HG02852 (cell line): ENCODE results near the gene IFNK.
A peak's percentile ranks its signal among the peaks of the same experiment; 100 is the strongest.
"Not testable (repeated sequence)": the region's sequence is repeated elsewhere in the genome, so short reads cannot be mapped to it uniquely, and the experiment has no call there.

Experiments used
- ATAC-seq: cut with Tn5 transposase; IDR thresholded peaks from one replicate; pipeline ENCODE4 v1.9.1; 2021; ENCODE audit warnings: mild to moderate bottlenecking, moderate library complexity; ENCODE audit not compliant: unreplicated experiment

IFNK gene, protein sequence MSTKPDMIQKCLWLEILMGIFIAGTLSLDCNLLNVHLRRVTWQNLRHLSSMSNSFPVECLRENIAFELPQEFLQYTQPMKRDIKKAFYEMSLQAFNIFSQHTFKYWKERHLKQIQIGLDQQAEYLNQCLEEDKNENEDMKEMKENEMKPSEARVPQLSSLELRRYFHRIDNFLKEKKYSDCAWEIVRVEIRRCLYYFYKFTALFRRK

DNA sequence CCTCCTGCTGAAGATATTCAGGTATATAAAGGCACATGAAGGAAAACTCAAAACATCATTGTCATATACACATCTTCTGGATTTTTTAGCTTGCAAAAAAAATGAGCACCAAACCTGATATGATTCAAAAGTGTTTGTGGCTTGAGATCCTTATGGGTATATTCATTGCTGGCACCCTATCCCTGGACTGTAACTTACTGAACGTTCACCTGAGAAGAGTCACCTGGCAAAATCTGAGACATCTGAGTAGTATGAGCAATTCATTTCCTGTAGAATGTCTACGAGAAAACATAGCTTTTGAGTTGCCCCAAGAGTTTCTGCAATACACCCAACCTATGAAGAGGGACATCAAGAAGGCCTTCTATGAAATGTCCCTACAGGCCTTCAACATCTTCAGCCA is at the start of gene IFNK:
TSS of gene IFNK (plus strand) at position 55 of the 400 bp plus-strand sequence. CDS start at position 102, 47 bp downstream.
- ATAC-seq: no peak

DNA sequence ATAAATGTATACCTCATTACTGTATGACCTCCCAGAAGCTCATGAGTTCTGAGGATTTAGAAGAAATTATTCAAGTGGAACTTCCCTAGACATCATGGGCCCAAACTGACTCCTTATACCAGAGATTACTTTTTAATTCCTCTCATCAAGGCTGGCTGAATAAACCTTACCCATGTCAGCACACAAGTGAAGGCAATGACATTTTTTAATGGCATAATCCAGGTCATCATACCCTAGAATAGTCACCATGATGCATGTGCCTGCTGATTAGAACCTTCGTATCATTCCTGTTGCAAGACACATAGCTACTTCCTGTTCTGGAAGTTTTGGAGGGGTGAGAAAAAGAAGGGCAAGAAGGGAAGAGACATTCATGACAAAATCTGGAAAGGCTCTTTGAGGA is 49.8 kb upstream of the IFNK start:
- ATAC-seq: no peak

DNA sequence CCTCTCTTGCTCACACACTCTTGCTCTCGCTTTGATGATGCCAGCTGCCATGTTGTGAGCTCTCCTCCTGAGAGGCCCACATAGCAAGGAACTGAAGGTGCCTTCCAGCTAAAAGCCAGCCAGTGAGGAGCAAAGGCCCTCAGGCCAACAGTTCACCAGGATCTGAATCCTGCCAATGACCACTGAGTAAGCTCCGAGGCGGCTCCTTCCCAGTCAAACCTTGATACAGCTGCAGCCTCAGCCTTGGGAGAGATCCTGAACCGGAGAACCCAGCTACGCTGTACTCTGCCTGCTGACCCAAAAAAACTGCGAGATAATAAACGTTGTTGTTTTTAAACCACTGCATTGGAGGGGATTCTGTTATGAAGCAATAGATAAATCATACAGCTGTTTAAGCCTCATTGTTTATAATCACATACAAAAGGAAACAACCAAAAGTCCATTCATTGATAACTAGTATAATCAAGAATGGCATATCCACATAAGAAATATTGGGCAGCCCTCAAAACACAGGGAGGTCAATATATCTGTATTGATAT is 49.0 kb upstream of the IFNK start:
- no peak for ATAC-seq

DNA sequence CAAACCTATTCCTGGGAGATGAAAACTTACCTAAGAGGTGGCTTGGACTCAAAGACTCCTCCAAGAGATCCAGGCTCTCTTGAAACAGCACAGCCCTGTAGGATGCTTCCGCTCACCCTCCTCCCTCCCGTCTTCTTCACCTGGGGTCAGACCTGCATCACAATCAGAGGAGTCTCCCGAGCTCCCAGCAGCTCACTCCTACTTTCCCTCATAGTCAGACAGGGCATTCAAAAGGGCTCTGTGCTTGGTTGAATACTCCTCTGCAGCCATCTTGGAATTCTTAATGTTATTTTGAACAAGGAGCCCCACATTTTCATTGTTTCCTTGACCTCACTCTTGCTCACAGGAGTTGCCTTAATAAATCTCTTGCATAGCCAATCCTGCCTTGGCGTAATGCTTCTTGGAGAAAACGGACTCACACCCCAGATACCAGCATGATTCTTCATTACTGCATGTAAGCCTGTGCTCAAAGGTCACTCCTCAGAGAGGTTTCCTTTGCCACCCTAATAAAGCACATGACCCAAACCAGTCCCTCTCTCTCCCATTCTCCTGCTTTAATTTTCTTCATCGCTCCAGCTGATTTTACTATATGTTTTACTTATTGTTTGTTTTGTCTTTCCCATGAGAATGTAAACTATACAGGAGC is 47.1 kb upstream of the IFNK start:
- no peak for ATAC-seq

DNA sequence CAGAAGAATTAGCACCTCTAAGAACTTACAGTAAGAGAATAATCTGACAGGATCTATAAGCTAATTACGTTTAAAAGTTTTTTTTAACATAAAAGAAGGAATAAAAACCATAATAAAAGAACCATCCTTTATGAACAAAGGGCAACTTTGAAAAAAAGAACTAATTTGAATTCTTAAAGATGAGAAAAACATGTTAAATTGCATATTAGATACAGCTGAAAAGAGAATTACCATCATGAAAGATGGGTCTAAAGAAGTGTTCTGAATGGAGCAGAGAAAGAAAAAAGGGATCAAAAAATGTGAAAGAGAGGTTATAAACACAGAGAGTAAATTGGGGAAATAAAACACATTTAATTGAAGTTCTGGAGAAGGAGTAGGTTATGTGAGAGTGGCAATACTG is 45.8 kb upstream of the IFNK start:
- no peak for ATAC-seq

DNA sequence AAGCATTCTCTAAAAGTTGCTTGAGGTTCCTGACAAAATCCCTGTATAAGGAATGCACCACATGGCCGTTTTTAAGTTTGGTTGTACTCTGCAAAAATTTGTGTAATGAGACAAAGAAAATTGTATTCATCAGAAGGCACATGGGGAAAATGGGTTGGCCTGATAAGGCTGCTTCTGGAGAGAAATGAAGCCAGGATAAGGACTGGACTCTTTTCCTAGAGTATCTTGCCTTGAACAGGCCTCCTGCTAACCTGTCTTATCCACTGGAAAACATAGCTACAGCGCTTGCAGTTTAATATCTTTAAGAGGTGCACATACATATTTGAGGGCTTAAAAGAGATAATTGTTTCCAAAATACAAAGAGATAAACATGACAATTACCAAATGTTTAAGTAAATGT is 41.4 kb upstream of the IFNK start:
- ATAC-seq: no peak

DNA sequence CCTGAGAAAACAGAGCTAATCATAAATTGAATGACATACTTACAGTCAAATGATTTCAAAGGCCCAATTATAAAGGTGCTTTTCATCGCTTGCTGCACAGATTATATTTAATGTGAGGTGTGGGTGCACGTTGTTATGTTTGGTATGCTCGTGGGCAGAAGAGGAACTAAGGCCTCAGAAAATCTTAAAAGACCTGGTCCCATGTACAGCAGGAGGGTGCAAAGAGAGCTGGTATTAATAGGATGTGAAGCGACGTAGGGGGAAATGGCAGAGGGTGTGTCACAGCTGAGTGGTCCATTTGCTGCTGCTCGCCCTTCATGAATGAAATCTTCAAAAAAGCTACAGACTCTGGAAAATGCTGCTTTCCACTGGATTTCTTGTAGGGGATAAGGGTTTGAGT is 40.5 kb upstream of the IFNK start:
- no peak for ATAC-seq

DNA sequence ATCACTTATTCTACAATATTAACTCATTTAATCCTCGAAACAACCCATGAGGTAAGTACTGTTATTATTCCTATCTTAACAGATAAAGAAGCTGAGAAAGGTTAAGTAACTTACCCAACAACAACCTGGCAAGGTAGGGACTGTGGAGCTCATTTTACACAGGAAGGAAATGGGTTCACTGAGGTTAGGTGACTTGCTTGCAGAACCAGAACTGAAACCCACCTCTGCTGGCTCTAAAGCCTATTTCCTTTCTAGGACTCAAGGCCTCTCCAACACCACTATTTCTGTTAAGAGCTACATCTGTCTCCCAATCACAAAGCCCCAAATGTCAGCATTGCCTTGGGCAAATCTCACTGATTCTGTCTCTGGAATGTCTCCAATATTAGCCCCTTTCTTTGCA is 38.9 kb upstream of the IFNK start:
- ATAC-seq: peak; percentile 82

DNA sequence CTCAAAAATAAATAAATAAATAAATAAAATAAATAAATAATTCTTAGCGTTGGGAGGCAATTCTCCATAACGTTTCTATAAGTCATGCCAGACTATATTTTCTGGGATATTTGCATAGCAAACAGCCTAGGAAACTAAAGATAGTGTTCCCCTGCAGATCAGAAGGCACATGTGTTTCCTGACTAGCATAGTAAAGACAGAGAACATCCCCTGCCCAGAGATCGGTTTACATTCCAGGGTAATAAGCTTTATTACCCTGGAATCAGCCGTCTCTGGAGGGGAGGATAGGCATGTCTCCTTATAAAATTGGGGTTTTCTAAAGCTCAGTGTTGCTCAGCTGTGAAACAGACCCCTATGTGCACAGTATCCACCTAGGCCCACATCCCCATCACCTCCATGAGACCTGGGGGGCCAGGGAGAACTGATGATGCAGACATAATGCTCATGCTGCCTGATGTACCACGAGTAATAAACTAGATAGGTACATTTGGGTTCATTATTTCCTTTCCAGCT is 36.9 kb upstream of the IFNK start:
- ATAC-seq: no peak

DNA sequence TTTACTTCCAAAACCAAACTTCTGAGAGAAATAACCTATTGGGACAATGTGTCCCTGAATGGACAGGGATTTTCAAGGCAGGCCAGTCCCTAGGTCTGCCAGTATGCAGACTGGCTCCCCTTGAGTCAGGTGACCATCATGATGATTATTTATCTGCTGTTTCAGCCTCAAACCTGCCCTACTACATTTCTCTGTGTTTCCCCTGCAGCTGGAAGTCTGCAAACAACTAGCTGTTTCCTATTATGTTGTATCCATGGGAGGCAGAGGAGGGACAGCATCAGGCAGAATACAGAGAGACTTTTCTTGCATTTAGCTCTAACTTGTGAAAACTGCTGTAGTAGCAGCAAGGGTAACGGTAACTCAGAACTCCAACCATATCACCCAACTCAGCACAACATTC is 36.2 kb upstream of the IFNK start:
- ATAC-seq: no peak

DNA sequence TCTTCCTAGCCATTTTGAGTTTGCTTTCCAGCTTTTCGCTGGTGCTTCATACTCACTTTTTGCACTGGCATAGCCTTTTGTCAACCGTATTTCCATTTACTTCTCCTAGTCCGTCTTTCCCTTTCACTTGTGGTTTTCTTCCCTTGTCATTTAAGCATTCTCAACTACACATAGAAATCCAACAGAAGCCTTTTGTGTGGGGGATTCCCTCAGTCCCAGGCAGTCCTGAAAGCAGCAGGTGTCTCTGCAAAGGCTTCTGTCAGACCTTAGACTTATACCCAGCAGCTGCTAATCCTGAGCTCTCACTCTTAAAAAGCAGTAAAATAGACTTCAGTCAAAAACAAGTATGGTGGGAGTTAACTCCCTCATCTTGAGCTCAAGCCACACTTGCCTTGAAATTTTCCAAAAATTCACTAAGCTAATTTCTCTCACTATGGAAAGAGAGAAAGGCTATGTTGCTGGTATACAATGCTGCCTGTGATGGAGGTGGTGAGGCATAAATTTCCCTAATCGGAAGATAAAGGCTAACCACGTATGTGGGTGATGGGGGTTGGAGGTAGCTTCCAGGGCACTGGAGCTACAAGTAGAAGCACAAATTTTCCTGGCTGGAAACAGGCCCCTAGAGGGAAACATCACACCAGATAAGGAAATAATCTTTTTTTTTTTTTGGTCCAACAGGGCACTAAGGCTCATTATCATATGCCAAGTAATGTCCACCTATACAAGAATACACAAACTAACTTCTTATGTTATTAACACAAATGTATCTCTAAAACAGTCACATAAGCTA is 34.8 kb upstream of the IFNK start:
- peak; percentile 80 for ATAC-seq

DNA sequence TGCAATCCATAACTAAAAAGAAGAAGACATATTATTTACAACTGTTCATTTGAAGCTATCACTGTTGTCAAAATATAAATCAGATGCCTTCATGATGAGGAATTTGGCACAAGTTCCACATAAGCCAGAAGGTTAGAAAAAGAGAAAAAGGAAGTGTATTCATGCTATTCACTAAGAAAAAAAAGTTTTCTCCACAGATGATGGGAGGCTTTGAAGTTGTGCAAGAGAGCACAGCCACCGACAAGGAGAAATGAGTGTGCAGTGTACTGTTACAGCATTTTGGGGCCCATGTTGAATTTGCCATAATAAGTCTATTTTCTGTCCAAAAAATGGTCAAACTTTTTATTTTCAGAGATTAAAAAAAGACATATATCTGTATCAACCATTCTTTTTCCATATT is 32.9 kb upstream of the IFNK start:
- peak; percentile 52 for ATAC-seq

DNA sequence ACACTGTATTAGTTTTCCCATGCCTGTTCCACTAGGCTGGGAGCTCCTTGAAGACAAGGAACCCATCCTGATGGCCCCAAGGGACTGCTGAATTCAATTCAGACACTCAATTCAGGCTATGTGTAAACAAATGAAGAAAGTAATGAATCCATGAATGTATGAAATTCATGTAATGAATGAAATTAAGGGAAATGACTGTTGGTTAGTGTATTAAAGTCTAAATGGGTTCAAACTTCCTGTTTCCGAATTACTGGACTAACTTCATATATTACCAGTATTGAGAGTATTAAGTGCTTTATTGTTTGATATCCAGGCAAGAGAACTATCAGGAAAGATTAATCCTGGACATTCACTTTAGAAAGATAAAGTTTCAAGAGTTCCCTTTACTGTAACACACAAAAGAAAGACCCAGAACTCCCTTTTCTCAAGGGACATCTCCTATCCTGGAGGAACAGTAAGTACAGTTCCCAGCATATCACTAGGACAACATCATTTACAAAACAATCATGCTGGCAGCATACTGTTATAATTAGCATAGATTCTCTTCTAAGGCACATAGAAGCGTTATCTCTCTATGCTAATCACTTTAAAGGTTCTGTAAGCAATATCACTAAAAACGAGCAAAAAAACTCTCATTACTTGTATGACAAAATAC is 28.5 kb upstream of the IFNK start:
- no peak for ATAC-seq

DNA sequence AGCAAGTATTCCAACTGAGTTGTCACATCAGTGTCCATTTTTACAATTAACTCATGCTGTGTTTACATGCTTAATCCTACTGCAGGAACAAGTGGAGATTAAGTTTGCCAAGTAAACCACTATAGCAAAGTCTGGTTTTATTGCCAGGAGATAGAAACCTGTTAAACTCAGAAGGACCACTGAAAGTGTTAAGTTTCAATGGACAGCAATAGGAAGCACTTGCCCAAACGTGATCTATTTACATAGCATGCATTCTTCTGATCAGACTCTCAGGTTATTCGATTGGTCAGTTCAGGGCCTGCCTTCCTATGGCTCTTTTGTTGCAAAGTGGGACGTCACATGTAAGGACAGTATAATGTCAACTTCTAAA is 28.0 kb upstream of the IFNK start:
- ATAC-seq: no peak

DNA sequence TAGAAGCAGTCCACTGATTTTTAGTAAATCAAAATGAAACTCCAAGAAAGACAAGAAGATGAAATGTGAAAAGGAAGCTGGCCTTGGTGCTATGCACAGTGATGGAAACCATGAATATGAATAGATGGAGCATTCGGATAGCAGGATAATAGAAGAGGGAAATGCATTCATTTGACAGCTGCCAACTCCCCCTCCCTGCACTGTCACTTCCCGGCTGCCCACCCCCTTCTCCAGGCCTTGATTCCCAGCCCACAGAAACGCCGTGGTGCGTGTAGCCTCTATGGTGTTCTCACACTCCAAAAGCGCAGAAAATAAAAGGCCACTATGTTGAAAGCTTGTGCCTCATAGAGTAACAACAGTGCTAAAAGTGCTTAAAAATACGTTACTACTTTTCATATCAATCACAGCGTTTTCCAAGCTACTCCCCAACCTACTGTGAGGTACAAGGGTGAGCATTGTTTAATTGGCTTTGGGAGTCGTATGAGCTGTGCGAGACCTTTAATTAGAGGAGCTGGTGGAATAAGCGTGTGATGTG is 26.1 kb upstream of the IFNK start:
- ATAC-seq: no peak

DNA sequence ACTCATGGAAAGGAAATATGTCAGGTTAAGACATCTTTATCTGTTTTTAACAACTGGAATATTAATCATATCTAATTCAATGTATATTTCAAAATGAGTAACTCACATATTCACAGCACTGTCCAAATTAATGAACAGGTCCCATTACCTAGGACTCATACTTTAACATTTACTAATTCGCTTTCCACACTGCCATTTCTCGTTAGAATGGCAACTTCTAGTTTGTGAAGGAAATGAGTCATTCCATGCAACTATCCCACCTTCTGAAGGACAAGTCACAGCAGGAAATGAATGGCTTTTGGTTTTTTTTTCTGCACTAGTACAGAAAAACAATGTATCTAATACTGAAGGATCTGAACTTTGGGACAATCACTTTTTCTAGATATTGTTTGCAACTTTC is 24.6 kb upstream of the IFNK start:
- peak; percentile 56 for ATAC-seq

DNA sequence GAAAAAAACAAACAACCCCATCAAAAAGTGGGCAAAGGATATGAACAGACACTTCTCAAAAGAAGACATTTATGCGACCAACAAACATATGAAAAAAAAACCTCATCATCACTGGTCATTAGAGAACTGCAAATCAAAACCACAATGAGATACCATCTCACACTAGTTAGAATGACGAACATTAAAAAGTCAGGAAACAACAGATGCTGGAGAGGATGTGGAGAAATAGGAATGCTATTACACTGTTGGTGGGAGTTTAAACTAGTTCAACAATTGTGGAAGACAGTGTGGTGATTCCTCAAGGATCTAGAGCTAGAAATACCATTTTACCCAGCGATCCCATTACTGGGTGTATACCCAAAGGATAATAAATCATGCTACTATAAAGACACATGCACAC is 23.2 kb upstream of the IFNK start:
- not testable (repeated sequence) for ATAC-seq

DNA sequence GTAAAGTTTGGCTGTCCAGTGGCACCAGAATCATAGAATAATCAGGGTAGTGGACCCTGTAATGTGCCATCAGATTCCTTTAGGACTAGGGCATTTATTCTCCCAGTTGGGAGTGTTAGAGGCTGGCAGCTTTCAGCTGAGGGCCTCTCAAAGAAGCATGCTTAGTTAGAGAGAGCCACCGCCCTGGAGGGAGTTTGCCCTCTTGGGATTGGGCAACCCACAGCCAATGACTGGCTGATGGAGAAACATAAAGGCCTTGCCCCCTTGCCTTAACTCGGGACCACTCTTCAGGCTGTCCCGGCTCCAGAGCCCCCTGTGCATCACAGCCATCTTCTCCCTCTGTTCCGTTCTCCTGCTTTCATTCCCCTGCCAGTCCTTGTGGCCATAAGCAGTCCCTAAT is 20.5 kb upstream of the IFNK start:
- ATAC-seq: no peak

DNA sequence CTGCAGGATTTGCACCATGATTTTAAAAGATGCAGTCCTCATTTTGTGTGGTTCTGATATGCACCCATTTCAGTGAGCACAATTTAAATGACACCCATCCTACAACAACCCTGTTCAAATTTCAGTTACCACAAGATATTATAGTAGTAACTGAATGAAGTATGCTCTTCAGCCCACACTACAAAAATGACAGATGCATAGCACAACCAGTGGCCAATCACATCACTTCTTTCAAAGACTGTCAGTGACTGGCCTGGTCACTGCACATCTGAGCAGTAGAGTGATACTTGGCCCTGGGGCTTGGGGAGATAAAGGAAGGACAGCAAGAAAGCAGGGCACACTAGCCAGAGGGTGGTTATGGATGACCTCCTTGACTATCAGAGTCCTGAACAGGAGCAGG is 19.8 kb upstream of the IFNK start:
- ATAC-seq: peak; percentile 70

DNA sequence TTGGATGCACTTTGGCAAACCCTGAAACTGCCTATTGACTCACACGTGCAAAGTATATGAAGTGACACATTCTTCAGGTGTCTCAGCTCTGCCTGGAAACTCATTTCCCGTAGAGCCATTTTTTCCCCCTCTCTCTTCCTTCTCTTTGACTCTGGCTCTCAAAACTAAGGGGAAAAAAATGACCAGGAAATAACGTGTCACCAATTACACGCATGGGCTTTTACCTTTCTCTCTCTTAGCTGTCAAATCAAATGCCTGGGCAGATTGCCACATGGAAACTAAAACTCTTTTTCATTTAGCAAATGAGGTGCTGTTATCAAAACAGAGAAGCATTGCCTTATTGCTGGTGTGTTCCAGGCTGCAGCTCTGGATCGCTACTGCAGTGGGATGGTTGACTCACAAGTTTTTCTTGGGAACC is 18.3 kb upstream of the IFNK start:
- ATAC-seq: no peak

DNA sequence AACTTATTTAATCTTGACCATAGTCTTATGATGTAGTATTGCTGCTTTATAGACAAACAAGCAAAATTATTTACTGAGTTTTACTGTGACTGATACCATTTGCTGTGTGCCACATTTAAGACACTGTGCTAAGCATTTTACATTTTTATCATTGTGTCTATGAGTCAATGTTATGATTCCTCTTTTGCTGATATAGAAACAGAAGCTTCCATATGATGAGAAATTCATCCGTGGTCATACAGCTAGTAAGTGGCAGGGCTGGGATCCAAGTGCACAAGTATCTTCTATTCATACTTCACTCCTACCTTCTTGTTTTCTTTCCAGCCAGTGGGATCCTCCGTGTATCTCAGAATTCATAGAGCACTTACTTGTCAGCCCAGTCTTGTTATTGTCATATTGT is 17.1 kb upstream of the IFNK start:
- ATAC-seq: no peak
